Chondrocyte (in vitro differentiated cells): Measurements from ENCODE around the gene ADGRL2. TPM values are rescaled to one million over a fixed set of nuclear protein-coding genes. Genes with fewer than 3 reads are reported as not detected.
A peak's percentile ranks its signal among the peaks of the same experiment; 100 is the strongest.

Experiments used
- DNase-seq: peaks from one replicate; pipeline ENCODE4 v3.0.0; 2021; ENCODE audit warnings: mixed read lengths, low spot score
- H3K27ac Mint-ChIP-seq: one replicate; pipeline ENCODE4 v1.8.0; 2021; ENCODE audit warnings: mild to moderate bottlenecking, moderate library complexity, mixed read lengths; ENCODE audit not compliant: unreplicated experiment
- H3K27me3 Mint-ChIP-seq: 2 replicates; pipeline ENCODE4 v1.8.0; 2021; ENCODE audit warnings: low read depth, mixed read lengths
- H3K36me3 Mint-ChIP-seq: 2 replicates; pipeline ENCODE4 v1.8.0; 2021; ENCODE audit warnings: low read depth, mixed read lengths
- H3K4me1 Mint-ChIP-seq: 2 replicates; pipeline ENCODE4 v1.8.0; 2021; ENCODE audit warnings: low read depth, mild to moderate bottlenecking, mixed read lengths
- H3K4me3 Mint-ChIP-seq: one replicate; pipeline ENCODE4 v1.8.0; 2021; ENCODE audit warnings: mild to moderate bottlenecking, moderate library complexity, mixed read lengths; ENCODE audit not compliant: unreplicated experiment
- H3K9me3 Mint-ChIP-seq: 2 replicates; pipeline ENCODE4 v1.8.0; 2021; ENCODE audit warnings: low read depth, mixed read lengths
- long read RNA-seq: library from polyadenylated mRNA; stranded (forward); transcript quantifications from one replicate; pipeline ENCODE4 v2.0.0, GENCODE V29; 2021
- total RNA-seq: library from RNA; stranded (reverse); gene quantifications from 3 replicates; pipeline ENCODE4 v1.2.1, GENCODE V29; 2021
- TF ChIP-seq, protein P1 (sequence below): fragments of 200-600 bp; sonication (generic); IDR thresholded peaks from 2 replicates; pipeline ENCODE4 v1.5.0; 2021; ENCODE audit warnings: antibody characterized with exemption, mild to moderate bottlenecking, moderate library complexity

The ADGRL2 gene
- total RNA-seq = 51.2 to 64.2 TPM (median 54.1 TPM) in 3 replicates
- long read RNA-seq, partial matches to known transcripts = 5 of 22 reads
- long read RNA-seq, other reads (novel, unspliced or antisense) = 17 of 22 reads

DNA sequence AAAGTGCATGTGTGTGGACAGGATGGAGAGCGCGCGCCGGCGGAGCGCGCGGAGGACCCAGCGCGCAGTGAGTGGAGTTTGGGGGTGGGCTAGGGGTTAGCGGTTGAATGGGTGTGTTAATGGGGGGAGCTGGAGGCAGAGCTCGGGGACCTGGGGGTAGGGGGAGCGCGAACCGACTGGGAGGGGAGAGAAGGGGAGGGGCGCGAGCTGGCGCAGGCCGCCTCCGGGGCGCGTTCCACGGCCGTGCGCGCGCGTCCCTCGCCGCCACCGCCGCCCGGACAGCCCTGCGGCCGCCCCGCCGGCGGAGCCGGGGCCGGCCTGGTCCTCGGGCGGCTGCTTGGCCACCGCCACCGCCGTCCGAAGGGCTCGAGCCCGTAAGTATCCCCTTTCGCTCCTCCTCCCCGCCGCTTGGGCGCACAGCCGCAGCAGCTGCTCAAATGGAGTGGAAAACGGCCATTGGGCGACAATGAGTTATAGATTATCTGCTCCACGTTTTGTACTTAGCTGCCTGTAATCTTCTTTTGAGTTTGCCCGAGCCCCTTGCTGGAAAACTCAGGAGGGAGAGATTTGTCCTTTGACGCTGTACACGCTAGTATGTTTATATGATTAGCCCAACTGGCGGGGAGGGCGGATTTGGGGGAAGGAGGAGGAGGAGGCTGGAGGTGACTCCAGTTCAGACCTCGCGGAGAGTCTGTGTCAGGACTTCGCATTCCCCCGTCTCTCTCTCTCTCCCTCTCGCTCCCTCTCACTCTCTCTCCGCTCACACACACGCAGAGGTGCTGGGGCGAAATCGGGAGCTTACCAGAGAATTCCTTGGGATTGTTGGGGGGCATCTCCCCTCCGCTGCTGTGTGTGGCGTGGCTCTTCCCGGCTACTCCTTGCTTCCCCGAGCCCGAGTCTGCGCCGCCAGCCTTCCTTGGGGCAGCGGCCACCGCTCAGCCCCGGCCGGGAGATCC is at the start of gene ADGRL2:
Gene ADGRL2, plus strand, starts transcription at position 240 of the 956 bp plus-strand sequence. CDS start 36,051 bp downstream, outside the sequence.
- Mint-ChIP-seq H3K27me3 (no peaks in the 10 kb centered on the region), H3K27ac (peak within 1 kb of the TSS; percentile 98), H3K9me3 (no peaks in the 10 kb centered on the region), H3K4me3 (peak within 1 kb of the TSS; percentile 99), H3K36me3 (no peaks in the 10 kb centered on the region), H3K4me1 (peaks cover 27% of the 10 kb centered on the region)
- peak; percentile 89 for DNase-seq
- TF ChIP-seq, protein P1, sequence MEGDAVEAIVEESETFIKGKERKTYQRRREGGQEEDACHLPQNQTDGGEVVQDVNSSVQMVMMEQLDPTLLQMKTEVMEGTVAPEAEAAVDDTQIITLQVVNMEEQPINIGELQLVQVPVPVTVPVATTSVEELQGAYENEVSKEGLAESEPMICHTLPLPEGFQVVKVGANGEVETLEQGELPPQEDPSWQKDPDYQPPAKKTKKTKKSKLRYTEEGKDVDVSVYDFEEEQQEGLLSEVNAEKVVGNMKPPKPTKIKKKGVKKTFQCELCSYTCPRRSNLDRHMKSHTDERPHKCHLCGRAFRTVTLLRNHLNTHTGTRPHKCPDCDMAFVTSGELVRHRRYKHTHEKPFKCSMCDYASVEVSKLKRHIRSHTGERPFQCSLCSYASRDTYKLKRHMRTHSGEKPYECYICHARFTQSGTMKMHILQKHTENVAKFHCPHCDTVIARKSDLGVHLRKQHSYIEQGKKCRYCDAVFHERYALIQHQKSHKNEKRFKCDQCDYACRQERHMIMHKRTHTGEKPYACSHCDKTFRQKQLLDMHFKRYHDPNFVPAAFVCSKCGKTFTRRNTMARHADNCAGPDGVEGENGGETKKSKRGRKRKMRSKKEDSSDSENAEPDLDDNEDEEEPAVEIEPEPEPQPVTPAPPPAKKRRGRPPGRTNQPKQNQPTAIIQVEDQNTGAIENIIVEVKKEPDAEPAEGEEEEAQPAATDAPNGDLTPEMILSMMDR = no peak

- Mint-ChIP-seq H3K27me3 (no peaks in the 10 kb centered on the region), H3K36me3 (no peaks in the 10 kb centered on the region), H3K4me3 (no peak overlapping the region), H3K4me1 (no peaks in the 10 kb centered on the region), H3K27ac (no peak overlapping the region), H3K9me3 (no peaks in the 10 kb centered on the region)
- no peak for DNase-seq
- TF ChIP-seq, protein P1 = no peak
Measured at GRCh38 chr1:81752840-81753239, 47.9 kb upstream of the ADGRL2 start.

DNA sequence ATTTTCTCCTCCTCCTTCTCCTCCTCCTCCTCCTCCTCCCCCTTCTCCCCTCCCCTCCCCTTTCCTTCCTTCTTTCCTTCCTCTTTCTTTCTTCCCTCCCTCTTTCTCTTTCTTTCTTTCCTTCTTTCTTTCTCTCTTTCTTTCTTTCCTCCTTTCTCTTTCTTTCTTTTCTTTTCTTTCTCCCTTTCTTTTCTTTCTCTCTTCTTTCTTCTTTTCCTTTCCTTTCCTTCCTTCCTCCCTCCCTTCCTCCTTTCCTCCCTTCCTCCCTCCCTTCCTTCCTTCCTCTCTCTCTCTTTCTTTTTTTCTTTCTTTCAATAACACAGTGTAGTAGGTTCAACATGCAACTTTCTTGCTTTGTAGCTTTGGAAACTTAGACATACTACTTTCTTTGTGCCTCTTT is 46.3 kb upstream of the ADGRL2 start:
- H3K4me3 Mint-ChIP-seq = no peak overlapping the region
- H3K4me1 Mint-ChIP-seq = no peaks in the 10 kb centered on the region
- H3K27me3 Mint-ChIP-seq = no peaks in the 10 kb centered on the region
- H3K36me3 Mint-ChIP-seq = no peaks in the 10 kb centered on the region
- no peak overlapping the region for H3K27ac Mint-ChIP-seq
- TF ChIP-seq, protein P1 = no peak
- H3K9me3 Mint-ChIP-seq = no peaks in the 10 kb centered on the region
- no peak for DNase-seq

DNA sequence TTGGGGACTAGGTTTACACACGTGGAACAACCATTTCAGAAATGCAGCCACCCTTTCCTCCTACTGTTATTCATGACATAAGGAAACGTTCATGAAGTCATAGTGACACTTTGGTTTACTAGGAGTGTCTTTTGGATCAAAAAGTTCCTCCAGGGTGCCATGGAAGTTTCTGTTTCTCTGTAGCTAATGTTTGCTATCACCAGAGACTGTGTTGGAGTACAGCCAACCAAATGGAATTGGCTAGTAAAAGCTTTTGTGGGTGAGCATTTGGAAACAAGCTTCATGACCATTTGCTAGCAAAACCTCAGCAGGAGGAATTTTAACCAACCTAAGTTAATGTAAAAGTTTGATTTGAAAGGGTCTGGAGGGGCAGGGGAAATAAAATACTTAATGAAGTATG is 43.9 kb upstream of the ADGRL2 start:
- Mint-ChIP-seq H3K36me3 (no peaks in the 10 kb centered on the region), H3K27ac (no peak overlapping the region), H3K4me1 (no peaks in the 10 kb centered on the region), H3K4me3 (no peak overlapping the region), H3K9me3 (no peaks in the 10 kb centered on the region), H3K27me3 (no peaks in the 10 kb centered on the region)
- TF ChIP-seq, protein P1 = no peak
- no peak for DNase-seq

GRCh38 chr1:81757398-81758020 is 43.2 kb upstream of the ADGRL2 start:
- no peak for DNase-seq
- H3K27ac Mint-ChIP-seq = no peak overlapping the region
- TF ChIP-seq, protein P1 = no peak

More at GRCh38 chr1:81757398-81758020, 43.2 kb upstream of the ADGRL2 start:
- no peaks in the 10 kb centered on the region for H3K36me3 Mint-ChIP-seq
- no peaks in the 10 kb centered on the region for H3K4me1 Mint-ChIP-seq
- H3K9me3 Mint-ChIP-seq = no peaks in the 10 kb centered on the region
- H3K27me3 Mint-ChIP-seq = no peaks in the 10 kb centered on the region
- no peak overlapping the region for H3K4me3 Mint-ChIP-seq
